ENCODE results near the gene CMIP. TPM values are rescaled to one million over a fixed set of nuclear protein-coding genes. Genes with fewer than 3 reads are reported as not detected.
"Not testable (repeated sequence)": the region's sequence is repeated elsewhere in the genome, so short reads cannot be mapped to it uniquely, and the experiment has no call there.

CMIP gene
- total RNA-seq, 4 donors from 2014 or later: 16.7 to 104 (median 43.6) TPM

DNA sequence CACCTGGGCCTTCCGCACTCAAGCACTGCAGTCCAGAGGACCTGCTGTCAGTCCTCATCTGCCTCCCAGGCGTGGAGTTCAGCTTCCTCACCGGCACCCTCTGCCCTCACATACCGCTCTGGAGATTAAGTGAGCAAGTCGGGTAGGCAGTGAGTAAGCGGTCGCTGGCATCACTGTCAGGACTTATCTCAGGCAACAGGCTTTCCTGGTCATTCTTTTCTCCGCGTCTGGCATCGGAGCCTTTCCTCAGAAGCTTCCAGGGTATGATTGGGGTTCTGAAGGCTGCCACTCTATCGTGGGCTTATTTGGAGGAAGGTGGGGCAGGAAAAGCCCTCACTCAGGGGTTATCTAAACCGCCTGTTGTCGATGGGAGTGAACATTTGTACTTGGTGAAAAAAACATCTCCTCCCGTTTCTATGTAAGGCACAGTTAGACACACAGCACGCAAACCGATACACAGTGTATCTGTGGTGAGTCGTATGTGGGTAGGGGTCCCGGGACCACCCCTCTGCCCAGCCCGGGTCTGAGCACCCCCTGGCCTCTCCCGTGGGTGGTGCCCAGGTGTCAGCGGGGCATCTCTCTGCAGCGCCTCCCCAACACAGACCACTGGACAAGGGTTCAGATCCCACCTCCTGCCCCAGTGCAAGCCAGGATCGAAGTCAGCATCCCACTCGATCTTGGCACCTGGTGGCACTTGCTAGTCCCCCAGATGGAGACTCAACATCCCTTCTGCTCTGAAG, 242.0 kb downstream of the CMIP start:
- TF ChIP-seq, protein P1, sequence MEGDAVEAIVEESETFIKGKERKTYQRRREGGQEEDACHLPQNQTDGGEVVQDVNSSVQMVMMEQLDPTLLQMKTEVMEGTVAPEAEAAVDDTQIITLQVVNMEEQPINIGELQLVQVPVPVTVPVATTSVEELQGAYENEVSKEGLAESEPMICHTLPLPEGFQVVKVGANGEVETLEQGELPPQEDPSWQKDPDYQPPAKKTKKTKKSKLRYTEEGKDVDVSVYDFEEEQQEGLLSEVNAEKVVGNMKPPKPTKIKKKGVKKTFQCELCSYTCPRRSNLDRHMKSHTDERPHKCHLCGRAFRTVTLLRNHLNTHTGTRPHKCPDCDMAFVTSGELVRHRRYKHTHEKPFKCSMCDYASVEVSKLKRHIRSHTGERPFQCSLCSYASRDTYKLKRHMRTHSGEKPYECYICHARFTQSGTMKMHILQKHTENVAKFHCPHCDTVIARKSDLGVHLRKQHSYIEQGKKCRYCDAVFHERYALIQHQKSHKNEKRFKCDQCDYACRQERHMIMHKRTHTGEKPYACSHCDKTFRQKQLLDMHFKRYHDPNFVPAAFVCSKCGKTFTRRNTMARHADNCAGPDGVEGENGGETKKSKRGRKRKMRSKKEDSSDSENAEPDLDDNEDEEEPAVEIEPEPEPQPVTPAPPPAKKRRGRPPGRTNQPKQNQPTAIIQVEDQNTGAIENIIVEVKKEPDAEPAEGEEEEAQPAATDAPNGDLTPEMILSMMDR (IDR thresholded peaks at IDR 0.05): no peak
- no peak for TF ChIP-seq POLR2A (IDR thresholded peaks at IDR 0.05)
- Histone ChIP-seq H3K4me3 (no peak overlapping the region), H3K27ac (peak overlapping the region in 1 of 2 donors; percentile 22), H3K27me3 (no peaks in the 10 kb centered on the region), H3K36me3 (no peaks in the 10 kb centered on the region), H3K9me3 (no peaks in the 10 kb centered on the region), H3K4me1 (no peaks in the 10 kb centered on the region)
- DNase-seq: no peak
- intact Hi-C loops (cut with DNase I; ENCODE audit: low total_unique reads): no loop called here

DNA sequence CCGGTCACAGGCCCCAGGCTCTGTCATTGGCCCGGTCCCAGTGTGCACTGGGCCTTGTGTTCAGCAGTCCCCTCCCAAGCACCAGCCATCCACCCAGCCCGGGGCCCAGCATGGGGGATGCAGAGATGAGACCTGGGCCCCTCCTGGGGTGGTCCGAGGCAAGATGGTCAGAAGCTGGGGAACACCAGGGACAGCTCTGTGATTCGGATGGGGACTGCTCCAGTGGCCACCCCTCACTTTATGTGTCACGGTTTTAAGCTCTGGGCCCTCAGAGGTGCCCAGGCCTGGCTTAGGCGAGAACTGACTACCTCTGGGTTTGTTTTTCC, 242.5 kb downstream of the CMIP start:
- no peaks in the 10 kb centered on the region for H3K36me3 ChIP-seq
- no peaks in the 10 kb centered on the region for H3K9me3 ChIP-seq
- no peak overlapping the region for H3K4me3 ChIP-seq
- no peak for DNase-seq
- intact Hi-C loops (cut with DNase I; ENCODE audit: low total_unique reads): no loop called here
- no peak for TF ChIP-seq POLR2A (IDR thresholded peaks at IDR 0.05)
- TF ChIP-seq, protein P1 (IDR thresholded peaks at IDR 0.05): no peak
- no peaks in the 10 kb centered on the region for H3K27me3 ChIP-seq
- no peaks in the 10 kb centered on the region for H3K4me1 ChIP-seq
- peak overlapping the region in 1 of 2 donors; percentile 22 for H3K27ac ChIP-seq

DNA sequence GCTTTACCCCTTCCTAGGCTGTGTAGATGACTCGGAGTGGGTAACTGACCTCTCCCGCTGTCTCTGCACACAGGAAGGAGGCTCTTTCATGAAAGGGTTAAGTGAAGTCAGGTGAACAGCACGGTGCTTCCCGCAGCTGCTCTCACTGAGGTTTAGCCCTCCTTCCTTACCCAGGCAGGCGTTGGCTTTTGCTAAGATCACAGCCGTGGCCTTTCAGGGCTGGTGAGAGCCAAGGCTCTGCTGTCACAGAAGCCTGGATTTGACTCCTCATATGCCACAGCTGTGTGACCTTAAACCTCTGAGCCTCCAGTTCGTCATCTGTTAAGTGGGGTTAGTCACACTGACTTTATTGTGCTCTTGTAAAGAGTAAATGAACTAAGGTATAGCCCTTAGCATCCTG, 243.6 kb downstream of the CMIP start:
- no peak overlapping the region for H3K4me3 ChIP-seq
- no peak for DNase-seq
- H3K4me1 ChIP-seq: no peaks in the 10 kb centered on the region
- H3K27me3 ChIP-seq: no peaks in the 10 kb centered on the region
- no peaks in the 10 kb centered on the region for H3K9me3 ChIP-seq
- intact Hi-C loops (cut with DNase I; ENCODE audit: low total_unique reads): no loop called here
- H3K27ac ChIP-seq: no peak overlapping the region
- no peaks in the 10 kb centered on the region for H3K36me3 ChIP-seq
- TF ChIP-seq, protein P1 (IDR thresholded peaks at IDR 0.05): no peak
- no peak for TF ChIP-seq POLR2A (IDR thresholded peaks at IDR 0.05)

DNA sequence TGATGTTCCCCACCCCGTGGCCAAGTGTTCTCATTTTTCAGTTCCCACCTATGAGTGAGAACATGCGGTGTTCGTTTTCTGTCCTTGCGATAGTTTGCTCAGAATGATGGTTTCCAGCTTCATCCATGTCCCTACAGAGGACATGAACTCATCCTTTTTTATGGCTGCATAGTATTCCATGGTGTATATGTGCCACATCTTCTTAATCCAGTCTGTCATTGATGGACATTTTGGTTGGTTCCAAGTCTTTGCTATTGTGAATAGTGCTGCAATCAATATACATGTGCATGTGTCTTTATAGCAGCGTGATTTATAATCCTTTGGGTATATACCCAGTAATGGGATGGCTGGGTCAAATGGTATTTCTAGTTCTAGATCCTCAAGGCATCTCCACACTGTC, 244.2 kb downstream of the CMIP start:
- H3K27ac ChIP-seq; H3K9me3 ChIP-seq; H3K4me1 ChIP-seq; H3K4me3 ChIP-seq; DNase-seq; intact Hi-C loops (cut with DNase I; ENCODE audit: low total_unique reads); H3K27me3 ChIP-seq; H3K36me3 ChIP-seq: not testable (repeated sequence)

DNA sequence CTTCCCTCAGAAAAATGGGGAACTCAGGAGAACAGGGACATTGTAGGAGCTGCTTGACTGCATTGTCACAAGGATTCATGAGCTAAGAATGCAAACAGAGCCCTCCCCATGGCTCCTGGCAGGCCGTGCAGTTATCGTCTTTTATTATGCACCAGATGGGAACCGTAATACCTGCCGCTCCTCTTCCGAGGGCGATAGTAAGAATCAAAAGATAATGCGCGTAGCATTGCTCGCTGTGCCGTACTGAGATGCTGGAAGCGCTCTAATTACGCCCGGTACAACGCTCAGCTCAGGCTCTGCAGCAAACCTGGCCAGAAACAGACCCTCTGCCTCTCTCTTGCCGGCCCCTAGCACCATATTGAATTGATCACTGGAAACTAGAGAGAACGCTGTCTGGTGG, 247.4 kb downstream of the CMIP start:
- Histone ChIP-seq H3K27ac (no peak overlapping the region), H3K4me1 (no peaks in the 10 kb centered on the region)
- intact Hi-C loops (cut with DNase I; ENCODE audit: low total_unique reads): no loop called here

More for the DNA sequence above, 247.4 kb downstream of the CMIP start:
- Histone ChIP-seq H3K27me3 (no peaks in the 10 kb centered on the region), H3K9me3 (no peaks in the 10 kb centered on the region), H3K4me3 (no peak overlapping the region), H3K36me3 (no peaks in the 10 kb centered on the region)
- TF ChIP-seq, protein P1 (IDR thresholded peaks at IDR 0.05): no peak
- no peak for TF ChIP-seq POLR2A (IDR thresholded peaks at IDR 0.05)
- DNase-seq: no peak
